Measurements from ENCODE around the gene GPC6. TPM values are rescaled to one million over a fixed set of nuclear protein-coding genes. Genes with fewer than 3 reads are reported as not detected.

The GPC6 gene
- total RNA-seq, 1 donor from 2014 or later: 50.3 TPM

DNA sequence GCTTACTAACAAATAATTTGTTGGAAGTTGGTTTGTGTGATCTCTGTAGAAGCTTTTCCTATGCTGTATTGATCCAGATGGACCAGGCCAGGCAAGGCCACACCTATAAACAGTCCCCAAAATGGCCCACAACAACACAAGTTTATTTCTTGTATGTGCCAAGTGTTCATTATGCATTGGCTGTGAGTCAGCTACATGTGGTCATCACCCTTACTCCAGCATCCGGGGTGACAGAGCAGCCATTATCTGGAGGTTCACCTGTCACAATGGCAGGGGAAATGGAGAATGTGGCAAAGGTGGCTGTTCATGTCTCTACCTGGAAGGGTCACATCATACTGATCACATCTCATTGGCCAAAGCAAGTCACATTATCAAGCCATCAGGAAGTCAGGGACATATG is 1088.6 kb downstream of the GPC6 start:
- Mint-ChIP-seq H3K4me1 (ENCODE audit: low read depth) (peaks cover 16% of the 10 kb centered on the region), H3K4me3 (ENCODE audit: low read depth) (no peak overlapping the region), H3K27ac (no peak overlapping the region), H3K9me3 (ENCODE audit: low read depth) (no peaks in the 10 kb centered on the region), H3K36me3 (ENCODE audit: insufficient read depth) (peaks cover 1% of the 10 kb centered on the region), H3K27me3 (no peaks in the 10 kb centered on the region)
- DNase-seq (ENCODE audit: low spot score, unreplicated experiment): no peak
- TF ChIP-seq, protein P1, sequence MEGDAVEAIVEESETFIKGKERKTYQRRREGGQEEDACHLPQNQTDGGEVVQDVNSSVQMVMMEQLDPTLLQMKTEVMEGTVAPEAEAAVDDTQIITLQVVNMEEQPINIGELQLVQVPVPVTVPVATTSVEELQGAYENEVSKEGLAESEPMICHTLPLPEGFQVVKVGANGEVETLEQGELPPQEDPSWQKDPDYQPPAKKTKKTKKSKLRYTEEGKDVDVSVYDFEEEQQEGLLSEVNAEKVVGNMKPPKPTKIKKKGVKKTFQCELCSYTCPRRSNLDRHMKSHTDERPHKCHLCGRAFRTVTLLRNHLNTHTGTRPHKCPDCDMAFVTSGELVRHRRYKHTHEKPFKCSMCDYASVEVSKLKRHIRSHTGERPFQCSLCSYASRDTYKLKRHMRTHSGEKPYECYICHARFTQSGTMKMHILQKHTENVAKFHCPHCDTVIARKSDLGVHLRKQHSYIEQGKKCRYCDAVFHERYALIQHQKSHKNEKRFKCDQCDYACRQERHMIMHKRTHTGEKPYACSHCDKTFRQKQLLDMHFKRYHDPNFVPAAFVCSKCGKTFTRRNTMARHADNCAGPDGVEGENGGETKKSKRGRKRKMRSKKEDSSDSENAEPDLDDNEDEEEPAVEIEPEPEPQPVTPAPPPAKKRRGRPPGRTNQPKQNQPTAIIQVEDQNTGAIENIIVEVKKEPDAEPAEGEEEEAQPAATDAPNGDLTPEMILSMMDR (IDR thresholded peaks at IDR 0.05; ENCODE audit: unreplicated experiment): no peak

DNA sequence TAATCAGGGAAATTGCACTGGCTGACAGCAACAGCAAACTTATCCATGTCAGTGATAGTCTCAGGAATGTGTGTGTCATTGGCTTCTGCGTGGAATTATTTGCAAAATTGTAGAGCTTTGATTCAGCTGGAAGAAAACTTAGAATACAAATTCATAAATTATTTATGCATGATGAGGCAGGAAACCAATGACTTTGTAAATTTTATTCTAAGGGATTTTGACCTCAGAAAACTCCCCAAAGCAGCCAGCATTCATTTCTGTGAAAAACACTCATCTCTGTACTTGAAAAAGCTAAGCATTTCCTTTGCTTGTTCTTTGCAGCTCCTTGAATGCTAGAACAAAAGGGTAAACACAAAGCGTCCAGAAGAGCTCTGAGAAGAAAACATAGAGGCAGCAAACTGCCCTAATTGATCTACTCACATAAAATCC is 1090.5 kb downstream of the GPC6 start:
- no peaks in the 10 kb centered on the region for H3K27me3 Mint-ChIP-seq
- peaks cover 1% of the 10 kb centered on the region for H3K36me3 Mint-ChIP-seq (ENCODE audit: insufficient read depth)
- peak overlapping the region; percentile 11 for H3K27ac Mint-ChIP-seq
- no peak overlapping the region for H3K4me3 Mint-ChIP-seq (ENCODE audit: low read depth)
- TF ChIP-seq, protein P1 (IDR thresholded peaks at IDR 0.05; ENCODE audit: unreplicated experiment): no peak
- peaks cover 14% of the 10 kb centered on the region for H3K4me1 Mint-ChIP-seq (ENCODE audit: low read depth)
- no peak for DNase-seq (ENCODE audit: low spot score, unreplicated experiment)
- peaks cover 5% of the 10 kb centered on the region for H3K9me3 Mint-ChIP-seq (ENCODE audit: low read depth)

DNA sequence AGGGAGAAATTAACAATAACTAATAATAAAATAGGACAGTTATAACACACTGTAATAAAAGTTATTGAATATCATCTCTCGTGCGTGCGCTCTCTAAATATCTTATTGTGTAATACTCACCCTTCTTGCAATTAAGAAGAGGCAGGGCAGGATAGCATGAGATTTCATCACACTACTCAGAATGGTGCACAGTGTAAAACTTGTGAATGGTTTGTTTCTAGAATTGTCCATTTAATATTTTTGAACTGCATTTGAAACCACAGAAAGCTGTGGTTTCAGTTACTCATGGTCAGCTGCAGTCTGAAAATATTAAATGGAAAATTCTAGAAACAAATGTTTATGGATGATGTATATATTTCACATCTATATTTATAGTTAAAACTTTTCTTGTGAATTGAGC is 1091.8 kb downstream of the GPC6 start:
- Mint-ChIP-seq H3K9me3 (ENCODE audit: low read depth) (peaks cover 5% of the 10 kb centered on the region), H3K27me3 (no peaks in the 10 kb centered on the region), H3K4me1 (ENCODE audit: low read depth) (peaks cover 6% of the 10 kb centered on the region), H3K27ac (no peak overlapping the region), H3K36me3 (ENCODE audit: insufficient read depth) (peaks cover 1% of the 10 kb centered on the region), H3K4me3 (ENCODE audit: low read depth) (no peak overlapping the region)
- TF ChIP-seq, protein P1 (IDR thresholded peaks at IDR 0.05; ENCODE audit: unreplicated experiment): no peak
- no peak for DNase-seq (ENCODE audit: low spot score, unreplicated experiment)

DNA sequence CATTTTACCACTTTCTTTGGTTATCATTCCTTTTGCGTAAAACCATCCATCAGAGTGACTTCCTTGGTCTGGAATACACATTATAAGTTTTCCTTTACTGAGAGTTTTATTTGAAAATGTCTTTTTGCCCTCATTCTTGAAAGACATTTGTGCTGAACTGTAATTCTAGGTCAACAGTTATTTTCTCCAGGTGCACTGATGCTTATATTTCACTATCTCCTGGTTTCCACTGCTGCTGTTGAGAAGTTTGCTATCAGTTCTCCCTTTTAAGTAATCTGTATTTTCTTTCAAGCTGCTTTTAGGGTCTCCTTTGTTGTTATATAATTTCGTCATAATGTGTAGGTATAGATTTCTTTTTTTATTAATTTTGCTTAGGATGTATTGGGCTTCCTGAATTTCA is 1092.9 kb downstream of the GPC6 start:
- Mint-ChIP-seq H3K36me3 (ENCODE audit: insufficient read depth) (peaks cover 1% of the 10 kb centered on the region), H3K4me1 (ENCODE audit: low read depth) (peaks cover 7% of the 10 kb centered on the region), H3K27ac (no peak overlapping the region), H3K4me3 (ENCODE audit: low read depth) (no peak overlapping the region), H3K27me3 (no peaks in the 10 kb centered on the region), H3K9me3 (ENCODE audit: low read depth) (peaks cover 5% of the 10 kb centered on the region)
- TF ChIP-seq, protein P1 (IDR thresholded peaks at IDR 0.05; ENCODE audit: unreplicated experiment): no peak
- no peak for DNase-seq (ENCODE audit: low spot score, unreplicated experiment)

DNA sequence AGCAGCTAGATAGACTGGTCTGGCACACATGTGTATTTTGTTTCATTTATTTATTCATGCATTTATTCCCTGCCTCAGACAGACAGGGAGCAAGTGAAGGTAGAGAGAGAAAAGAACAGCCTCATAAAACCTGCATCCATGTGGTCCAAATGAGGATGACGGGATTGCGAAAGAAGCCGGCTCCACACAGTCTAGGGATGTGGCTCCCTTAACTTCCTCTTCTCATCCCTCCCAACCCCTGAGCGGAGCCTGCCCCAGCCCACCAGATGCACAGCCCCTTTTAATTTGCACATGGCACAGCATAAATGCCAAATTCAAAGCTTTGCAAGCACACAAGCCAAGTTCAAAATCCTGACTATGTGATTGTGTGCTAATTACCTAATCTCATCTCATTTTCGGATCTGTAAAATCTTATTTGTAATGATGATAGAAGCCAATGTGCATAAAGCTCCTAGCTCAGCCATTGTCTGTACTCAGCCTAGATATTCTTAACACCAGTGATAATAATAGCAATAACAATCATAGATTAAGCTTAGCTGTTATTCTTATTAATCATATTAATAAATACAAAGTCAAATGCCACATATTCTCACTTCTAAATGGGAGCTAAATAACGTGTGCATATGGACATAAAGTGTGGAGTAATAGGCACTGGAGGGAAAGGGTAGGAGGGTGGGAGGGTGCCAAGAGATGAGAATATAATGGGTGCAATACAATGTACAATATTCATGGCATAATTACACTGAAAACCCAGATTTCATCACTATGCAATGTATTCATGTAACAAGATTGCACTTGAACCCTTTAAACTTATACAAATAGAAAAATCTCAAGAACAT is 1096.5 kb downstream of the GPC6 start:
- Mint-ChIP-seq H3K27me3 (no peaks in the 10 kb centered on the region), H3K36me3 (ENCODE audit: insufficient read depth) (peaks cover 2% of the 10 kb centered on the region), H3K4me3 (ENCODE audit: low read depth) (no peak overlapping the region), H3K4me1 (ENCODE audit: low read depth) (peaks cover 7% of the 10 kb centered on the region), H3K27ac (no peak overlapping the region), H3K9me3 (ENCODE audit: low read depth) (peaks cover 5% of the 10 kb centered on the region)
- TF ChIP-seq, protein P1 (IDR thresholded peaks at IDR 0.05; ENCODE audit: unreplicated experiment): no peak
- DNase-seq (ENCODE audit: low spot score, unreplicated experiment): no peak

Measured in progenitor cell of endocrine pancreas (in vitro differentiated cells).